Left ventricle myocardium inferior (tissue), 1 donor: ENCODE measurements around the gene MICAL1. TPM values are rescaled to one million over a fixed set of nuclear protein-coding genes. Genes with fewer than 3 reads are reported as not detected.

ENCODE experiments used
- DNase-seq: peaks from one replicate; pipeline ENCODE4 v3.0.0-alpha.2; 2020
- H3K27ac ChIP-seq: fragments of 200-600 bp; replicated peaks from 2 replicates; pipeline ENCODE4 v1.8.0; 2021
- H3K27me3 ChIP-seq: fragments of 200-600 bp; 2 replicates; pipeline ENCODE4 v1.8.0; 2021; ENCODE audit warnings: low read depth
- H3K36me3 ChIP-seq: fragments of 200-600 bp; 2 replicates; pipeline ENCODE4 v1.8.0; 2021
- H3K4me1 ChIP-seq: fragments of 200-600 bp; 2 replicates; pipeline ENCODE4 v1.8.0; 2021
- H3K4me3 ChIP-seq: fragments of 200-600 bp; 2 replicates; pipeline ENCODE4 v1.8.0; 2021; ENCODE audit warnings: mild to moderate bottlenecking, moderate library complexity
- H3K9me3 ChIP-seq: fragments of 200-600 bp; replicated peaks from 2 replicates; pipeline ENCODE4 v1.8.0; 2021
- intact Hi-C: fragments of 100-400 bp; cut with micrococcal nuclease; formaldehyde crosslinking; loops from one replicate; pipeline ENCODE4 v1.11.0; 2022
- total RNA-seq: library from RNA; stranded (reverse); fragmentation: NEBNext Ultra II Directional; extraction: Animal tissue kit (Norgen Biotek cat#: 25700); gene quantifications from one replicate; pipeline ENCODE4 v1.2.1, GENCODE V29; 2021
- TF ChIP-seq, protein P1 (sequence below): fragments of 200-600 bp; IDR thresholded peaks from 2 replicates; pipeline ENCODE4 v1.8.0; 2021; ENCODE audit warnings: antibody characterized with exemption, mild to moderate bottlenecking, borderline replicate concordance
- donor health status: DM: no; HTN: yes; CAD: no; lungs with severe emphysema.

Gene MICAL1
- total RNA-seq, 1 donor from 2014 or later = 5.6 TPM

DNA sequence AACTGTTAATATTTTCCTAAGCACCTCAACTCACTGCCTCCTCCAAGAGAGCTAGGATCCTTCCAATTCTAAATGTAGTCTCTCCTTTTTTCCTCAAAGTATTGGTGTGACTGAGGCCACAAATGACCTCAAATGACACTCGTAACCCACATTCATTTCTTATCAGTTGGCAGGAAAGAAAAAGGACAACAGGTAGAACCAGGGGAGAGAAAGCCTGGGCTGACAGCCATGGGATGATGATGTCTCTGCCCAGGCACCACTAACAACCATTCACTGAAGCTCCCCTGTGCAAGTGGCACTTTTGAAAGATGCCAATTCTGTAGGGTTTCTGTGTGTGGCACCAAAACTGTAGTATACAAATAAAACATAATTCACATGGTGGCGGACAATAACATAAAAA, 20.1 kb upstream of the MICAL1 start:
- peaks cover 68% of the 10 kb centered on the region for H3K36me3 ChIP-seq
- TF ChIP-seq, protein P1, sequence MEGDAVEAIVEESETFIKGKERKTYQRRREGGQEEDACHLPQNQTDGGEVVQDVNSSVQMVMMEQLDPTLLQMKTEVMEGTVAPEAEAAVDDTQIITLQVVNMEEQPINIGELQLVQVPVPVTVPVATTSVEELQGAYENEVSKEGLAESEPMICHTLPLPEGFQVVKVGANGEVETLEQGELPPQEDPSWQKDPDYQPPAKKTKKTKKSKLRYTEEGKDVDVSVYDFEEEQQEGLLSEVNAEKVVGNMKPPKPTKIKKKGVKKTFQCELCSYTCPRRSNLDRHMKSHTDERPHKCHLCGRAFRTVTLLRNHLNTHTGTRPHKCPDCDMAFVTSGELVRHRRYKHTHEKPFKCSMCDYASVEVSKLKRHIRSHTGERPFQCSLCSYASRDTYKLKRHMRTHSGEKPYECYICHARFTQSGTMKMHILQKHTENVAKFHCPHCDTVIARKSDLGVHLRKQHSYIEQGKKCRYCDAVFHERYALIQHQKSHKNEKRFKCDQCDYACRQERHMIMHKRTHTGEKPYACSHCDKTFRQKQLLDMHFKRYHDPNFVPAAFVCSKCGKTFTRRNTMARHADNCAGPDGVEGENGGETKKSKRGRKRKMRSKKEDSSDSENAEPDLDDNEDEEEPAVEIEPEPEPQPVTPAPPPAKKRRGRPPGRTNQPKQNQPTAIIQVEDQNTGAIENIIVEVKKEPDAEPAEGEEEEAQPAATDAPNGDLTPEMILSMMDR = no peak
- no peaks in the 10 kb centered on the region for H3K9me3 ChIP-seq

DNA sequence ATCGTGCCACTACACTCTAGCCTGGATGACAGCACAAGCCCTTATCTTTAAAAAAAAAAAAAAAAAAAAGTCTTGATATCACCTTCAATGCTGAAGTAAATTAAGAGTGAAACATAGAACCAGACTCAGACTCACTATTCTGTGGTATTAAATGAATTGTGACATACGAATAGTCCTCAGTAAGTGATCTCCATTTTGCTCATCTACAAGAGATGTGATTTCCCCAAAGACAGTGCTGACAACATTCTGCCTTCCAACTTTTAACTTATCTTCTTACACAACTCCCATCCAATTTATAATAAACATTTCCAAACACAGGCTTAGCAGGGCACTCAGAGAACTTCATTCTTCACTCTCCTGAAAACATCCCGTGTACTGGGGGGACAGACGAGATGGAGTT, 19.4 kb upstream of the MICAL1 start:
- no peak for DNase-seq
- no peaks in the 10 kb centered on the region for H3K9me3 ChIP-seq
- intact Hi-C loops = no loop called here
- no peaks in the 10 kb centered on the region for H3K27me3 ChIP-seq
- TF ChIP-seq, protein P1 = no peak
- H3K4me3 ChIP-seq = no peak overlapping the region
- H3K36me3 ChIP-seq = peaks cover 69% of the 10 kb centered on the region
- peaks cover 36% of the 10 kb centered on the region for H3K4me1 ChIP-seq
- no peak overlapping the region for H3K27ac ChIP-seq

More for the DNA sequence above, 20.1 kb upstream of the MICAL1 start:
- DNase-seq = no peak
- H3K4me1 ChIP-seq = peaks cover 42% of the 10 kb centered on the region
- H3K27ac ChIP-seq = no peak overlapping the region
- H3K4me3 ChIP-seq = no peak overlapping the region
- H3K27me3 ChIP-seq = no peaks in the 10 kb centered on the region
- intact Hi-C loops = no loop called here

DNA sequence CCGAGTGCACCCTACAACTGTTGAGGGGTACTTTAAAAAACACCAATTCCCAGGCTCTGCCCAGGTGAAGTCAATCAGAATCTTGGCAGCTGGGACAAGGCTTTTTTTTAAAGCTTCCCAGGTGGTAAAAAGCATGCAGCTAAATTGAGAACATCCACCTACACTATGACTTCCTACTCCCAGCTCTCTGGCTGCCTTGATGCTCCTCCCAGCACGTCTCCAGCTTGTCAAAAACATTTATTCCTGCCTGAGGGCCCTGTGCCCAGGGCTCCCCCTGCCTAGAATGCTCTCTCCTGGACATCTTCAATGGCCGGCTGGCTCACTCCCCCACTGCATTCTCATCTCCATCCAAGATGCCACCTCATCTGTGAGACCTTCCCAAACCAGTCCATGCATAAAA, 17.5 kb upstream of the MICAL1 start:
- DNase-seq = no peak
- Histone ChIP-seq H3K27ac (no peak overlapping the region), H3K4me1 (peaks cover 17% of the 10 kb centered on the region), H3K27me3 (no peaks in the 10 kb centered on the region), H3K36me3 (peaks cover 78% of the 10 kb centered on the region), H3K9me3 (no peaks in the 10 kb centered on the region), H3K4me3 (no peak overlapping the region)
- TF ChIP-seq, protein P1 = no peak
- intact Hi-C loops = no loop called here

DNA sequence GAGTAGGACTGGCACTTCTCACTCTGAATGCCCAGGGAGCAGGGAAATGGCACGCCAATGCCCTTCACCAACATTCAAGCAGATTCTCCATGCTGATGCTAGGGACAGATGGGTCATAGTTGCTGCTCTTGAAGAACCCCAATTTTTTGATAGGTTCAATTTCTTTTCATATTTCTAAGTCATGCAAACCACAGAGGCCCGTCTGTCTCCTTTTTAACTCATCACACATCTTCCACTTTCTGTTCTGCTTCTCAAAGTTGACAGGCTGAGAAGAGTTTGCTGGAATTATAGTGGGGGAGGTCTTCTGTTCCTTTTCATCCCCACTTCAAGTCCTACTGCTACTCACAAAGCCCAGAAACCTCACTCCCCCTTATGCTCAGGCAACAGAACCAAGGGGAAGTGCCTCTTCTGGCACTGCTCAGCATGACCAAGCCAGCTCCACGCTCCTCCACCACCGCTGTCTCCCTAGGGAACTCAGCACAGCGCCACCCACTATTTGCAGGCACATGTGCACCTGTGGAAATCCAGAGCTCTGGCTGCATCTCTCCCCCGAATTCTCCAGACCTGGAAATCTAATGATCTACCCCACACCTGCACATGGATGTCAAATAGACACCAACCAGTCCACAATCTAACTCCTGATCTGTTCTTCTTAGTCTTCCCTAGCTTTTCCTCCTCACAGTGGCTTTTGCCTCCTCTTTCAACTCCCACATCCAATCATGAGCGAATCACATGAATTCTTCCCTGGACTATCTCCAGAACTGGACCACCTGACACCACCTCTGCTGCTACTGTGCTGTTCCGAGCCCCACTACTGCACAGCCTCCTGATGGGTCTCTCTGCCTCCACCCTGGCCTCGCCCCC, 16.8 kb upstream of the MICAL1 start:
- no peak for DNase-seq
- intact Hi-C loops = no loop called here
- Histone ChIP-seq H3K4me1 (peaks cover 11% of the 10 kb centered on the region), H3K9me3 (no peaks in the 10 kb centered on the region), H3K27me3 (no peaks in the 10 kb centered on the region), H3K36me3 (peaks cover 83% of the 10 kb centered on the region), H3K4me3 (no peak overlapping the region), H3K27ac (no peak overlapping the region)
- TF ChIP-seq, protein P1 = no peak

DNA sequence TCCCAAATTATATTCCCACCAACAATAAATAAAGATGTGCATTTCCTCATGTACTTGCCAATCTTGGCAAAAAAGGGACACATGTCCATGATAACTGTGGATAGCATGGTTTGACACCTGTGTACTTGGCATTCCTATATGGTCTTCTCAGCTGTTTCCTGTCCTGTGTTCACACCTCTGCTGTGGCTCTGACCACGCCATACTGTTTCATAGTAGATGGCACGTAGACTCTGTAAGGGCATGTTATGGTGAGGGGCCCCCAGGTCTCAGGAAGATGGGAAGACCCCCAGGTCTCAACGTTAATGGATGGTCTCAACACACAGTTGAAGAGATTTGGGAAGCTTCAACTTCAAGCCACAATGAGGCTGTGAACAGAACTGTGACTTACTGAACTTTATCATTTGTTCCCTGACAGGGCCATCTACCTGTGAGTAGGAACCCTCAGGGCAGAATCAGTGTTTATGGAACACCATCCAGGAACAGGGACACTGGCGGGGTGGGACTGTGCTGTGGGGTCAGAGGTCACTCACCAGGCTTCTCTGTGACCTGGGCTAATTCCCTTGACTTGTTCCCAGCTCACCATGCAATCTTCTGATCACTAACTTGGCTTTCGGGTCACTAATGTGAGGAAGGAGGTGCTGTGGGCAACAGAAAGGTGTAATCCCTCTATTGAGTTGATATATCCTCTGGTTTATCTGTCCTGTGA, 15.7 kb upstream of the MICAL1 start:
- Histone ChIP-seq H3K9me3 (no peaks in the 10 kb centered on the region), H3K27me3 (no peaks in the 10 kb centered on the region), H3K4me3 (no peak overlapping the region), H3K4me1 (peaks cover 11% of the 10 kb centered on the region), H3K36me3 (peaks cover 85% of the 10 kb centered on the region), H3K27ac (no peak overlapping the region)
- intact Hi-C loops = no loop called here
- no peak for DNase-seq
- TF ChIP-seq, protein P1 = no peak
